Choroid plexus epithelial cell (primary cell): ENCODE results near the gene ANKDD1A.
A peak's percentile ranks its signal among the peaks of the same experiment; 100 is the strongest.

Source experiments
- DNase-seq: peaks from one replicate; pipeline ENCODE4 v3.0.0-alpha.2; 2010; ENCODE audit warnings: low read depth
- H3K4me3 ChIP-seq: 2 replicates; pipeline ENCODE4 v1.5.1; 2011; ENCODE audit warnings: low read depth, mild to moderate bottlenecking, control low read depth, low read length, moderate library complexity
- CTCF ChIP-seq: conservative IDR thresholded peaks from 2 replicates; pipeline ENCODE4 v1.5.1; 2011; ENCODE audit warnings: low read depth, mild to moderate bottlenecking, control low read depth, inconsistent platforms, low read length, moderate library complexity

The ANKDD1A gene

GRCh38 chr15:64884679-64885078 is 27.0 kb upstream of the ANKDD1A start:
- no peak for TF ChIP-seq CTCF
- H3K4me3 ChIP-seq = no peak overlapping the region
- no peak for DNase-seq

GRCh38 chr15:64888336-64888735 is 23.4 kb upstream of the ANKDD1A start:
- no peak for DNase-seq
- TF ChIP-seq CTCF = no peak
- H3K4me3 ChIP-seq = no peak overlapping the region

- TF ChIP-seq CTCF = no peak
- no peak for DNase-seq
- H3K4me3 ChIP-seq = no peak overlapping the region
Observed at GRCh38 chr15:64891561-64891960, 20.1 kb upstream of the ANKDD1A start.

- TF ChIP-seq CTCF = no peak
- no peak for DNase-seq
- H3K4me3 ChIP-seq = no peak overlapping the region
Observed at GRCh38 chr15:64892847-64893403, 18.8 kb upstream of the ANKDD1A start.

GRCh38 chr15:64893481-64894394 is 18.0 kb upstream of the ANKDD1A start:
- H3K4me3 ChIP-seq = peak overlapping the region; percentile 30
- TF ChIP-seq CTCF = no peak
- DNase-seq = peak; percentile 98

GRCh38 chr15:64894395-64895056 is 17.2 kb upstream of the ANKDD1A start:
- DNase-seq = no peak
- H3K4me3 ChIP-seq = peak overlapping the region; percentile 30
- TF ChIP-seq CTCF = no peak
